Measurements from ENCODE around the gene CABLES1.

Gene CABLES1

DNA sequence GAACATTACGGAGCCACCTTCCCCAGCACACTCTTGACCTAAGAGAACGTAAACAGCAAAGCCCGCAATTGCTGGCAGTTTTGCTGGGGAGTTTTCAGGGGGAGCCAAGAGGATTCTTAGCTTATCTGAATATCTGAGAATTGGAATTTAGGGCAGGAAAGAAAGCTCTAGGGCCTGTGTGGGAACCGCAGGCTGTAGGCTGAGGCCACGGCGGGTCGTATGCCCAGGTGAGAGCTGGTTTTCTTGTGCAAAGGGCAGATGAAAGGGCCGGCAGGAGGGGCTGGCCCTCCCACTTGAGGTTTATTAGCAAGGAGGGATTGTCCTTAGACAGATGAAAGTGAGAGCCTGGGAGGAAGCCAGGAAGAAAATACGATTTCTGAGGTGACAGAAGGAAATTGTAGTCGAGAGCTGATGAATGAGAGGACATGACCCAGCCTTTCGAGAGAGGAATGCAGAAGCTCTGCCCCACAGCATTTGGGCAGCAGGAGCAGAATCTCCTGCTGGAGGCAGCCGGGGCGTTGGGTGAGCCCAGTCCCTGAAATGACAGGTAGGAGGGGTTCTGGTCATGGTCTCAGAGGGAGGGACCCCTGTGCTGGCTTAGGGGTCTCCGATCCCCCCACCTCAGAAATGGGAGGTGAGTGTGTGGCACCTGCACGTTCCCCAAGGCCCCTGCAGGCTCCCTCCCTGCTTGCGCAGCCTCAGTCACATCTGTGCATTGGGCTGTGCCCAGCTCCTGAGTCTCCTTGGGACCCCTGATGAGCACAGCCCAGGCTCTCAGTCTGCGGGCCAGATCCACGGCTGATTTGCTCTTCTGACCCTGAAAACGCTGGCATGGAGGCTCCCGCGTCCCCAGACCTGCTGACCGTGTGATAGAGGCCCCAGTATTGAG is 61.1 kb downstream of the CABLES1 start:
- no peak for DNase-seq

- no peak for DNase-seq
Measured at GRCh38 chr18:23198217-23198845, 63.0 kb downstream of the CABLES1 start.

- no peak for DNase-seq
Measured at GRCh38 chr18:23200756-23201155, 65.5 kb downstream of the CABLES1 start.

DNA sequence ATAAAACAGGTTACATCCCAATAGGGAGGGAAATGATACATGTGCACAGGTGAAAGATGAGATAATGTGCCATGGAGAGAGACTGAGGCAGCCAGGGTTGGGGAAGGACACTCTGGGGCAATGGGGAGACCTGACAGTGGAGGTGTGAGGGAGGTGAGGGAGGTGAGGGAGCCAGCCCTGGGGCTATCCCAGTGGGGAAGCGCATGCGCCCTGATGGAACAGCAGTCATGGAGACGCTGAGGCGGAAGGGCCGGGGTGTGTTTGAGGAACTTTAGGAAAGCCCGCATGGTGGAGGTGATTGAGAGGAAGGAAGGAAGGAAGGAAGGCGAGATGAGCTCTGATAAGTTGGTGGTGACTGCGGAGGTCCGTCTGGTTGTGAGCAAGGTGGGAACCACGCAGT is 66.5 kb downstream of the CABLES1 start:
- DNase-seq, result no peak

GRCh38 chr18:23203891-23204432 is 68.7 kb downstream of the CABLES1 start:
- DNase-seq, result no peak

DNA sequence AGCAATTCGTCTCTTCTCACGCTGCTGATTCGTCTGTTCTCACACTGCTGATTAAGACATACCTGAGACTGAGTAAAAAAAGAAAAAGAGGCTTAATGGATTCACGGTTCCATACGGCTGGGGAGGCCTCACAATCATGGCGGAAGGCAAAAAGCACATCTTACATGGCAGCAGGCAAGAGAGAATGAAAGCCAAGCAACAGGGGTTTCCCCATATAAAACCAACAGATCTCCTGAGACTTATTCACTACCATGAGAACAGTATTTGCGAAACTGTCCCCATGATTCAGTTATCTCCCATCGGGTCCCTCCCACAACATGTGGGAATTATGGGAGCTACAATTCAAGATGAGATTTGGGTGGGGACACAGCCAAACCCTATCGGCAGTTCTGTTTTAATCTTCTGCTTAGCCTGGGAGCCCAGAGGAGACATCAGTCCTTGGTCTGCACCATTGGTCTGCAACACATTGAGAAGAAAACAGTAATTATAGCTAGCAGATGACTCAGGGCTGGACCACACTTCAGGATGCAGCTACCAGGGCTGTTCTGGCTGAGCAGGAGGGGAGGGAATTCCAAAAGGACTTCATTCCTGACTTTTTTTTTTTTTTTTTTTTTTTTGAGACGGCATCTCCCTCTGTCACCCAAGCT is 69.4 kb downstream of the CABLES1 start:
- DNase-seq, result no peak

GRCh38 chr18:23205980-23206379 is 70.7 kb downstream of the CABLES1 start:
- DNase-seq, result no peak

DNA sequence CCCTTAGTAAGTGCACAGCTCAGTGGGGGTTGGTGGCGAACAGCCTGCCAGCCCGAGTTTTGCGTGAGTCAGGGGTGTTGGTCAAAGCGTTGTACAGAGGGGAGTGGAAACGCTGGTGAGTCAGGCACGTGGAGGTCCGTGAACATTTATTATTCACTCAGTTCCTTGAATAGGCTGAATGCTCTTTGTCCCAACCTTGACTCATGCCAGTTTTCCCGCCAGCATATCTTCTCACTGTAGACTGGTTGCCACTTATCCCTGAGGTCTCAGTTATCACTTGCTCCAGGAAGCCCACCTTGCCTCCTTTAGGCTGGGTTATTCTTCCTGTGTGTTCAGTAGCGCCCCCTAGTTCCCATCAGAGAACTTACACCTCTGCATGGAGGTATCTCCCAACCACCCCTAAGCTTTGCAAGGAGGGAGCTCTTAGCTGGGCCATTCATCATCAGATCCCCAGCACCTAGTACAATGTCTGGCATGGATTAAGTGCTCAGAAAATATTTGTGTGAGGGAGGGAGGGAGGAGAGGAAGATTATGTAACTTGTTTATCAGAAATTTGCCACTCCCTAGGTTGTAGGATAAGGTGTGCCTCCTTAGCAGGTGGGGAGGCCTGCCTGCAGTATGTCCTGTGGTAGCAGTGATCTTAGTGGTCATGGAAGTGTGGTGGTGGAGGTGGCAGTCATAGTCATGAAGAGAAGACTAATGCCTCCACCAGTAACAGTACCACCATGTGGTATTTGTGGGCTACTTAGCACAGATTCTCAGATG is 72.1 kb downstream of the CABLES1 start:
- DNase-seq, result no peak

GRCh38 chr18:23207994-23208393 is 72.7 kb downstream of the CABLES1 start:
- no peak for DNase-seq

- DNase-seq, result no peak
Measured at GRCh38 chr18:23208600-23208999, 73.3 kb downstream of the CABLES1 start.

- no peak for DNase-seq
Measured at GRCh38 chr18:23209031-23209430, 73.7 kb downstream of the CABLES1 start.

DNA sequence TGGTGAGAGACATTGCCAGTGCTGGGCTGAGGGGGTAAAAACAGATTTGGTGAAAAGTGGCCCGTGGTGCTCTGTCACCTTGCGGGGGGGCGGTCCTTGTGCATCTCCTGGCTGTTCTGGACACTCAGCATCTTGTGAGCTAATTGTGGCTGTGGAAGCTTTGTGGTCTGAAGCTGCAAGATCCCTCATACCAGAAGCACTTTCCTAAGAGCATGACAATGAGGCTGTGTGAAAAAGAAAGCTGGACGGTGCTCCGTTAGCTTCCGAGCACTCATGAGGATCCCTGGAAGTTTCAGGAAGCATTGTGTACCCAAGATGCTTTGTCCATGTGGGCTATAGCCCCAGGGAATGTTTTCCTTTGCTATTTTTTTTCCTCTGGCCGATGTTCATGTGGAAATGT is 74.5 kb downstream of the CABLES1 start:
- DNase-seq, result no peak

DNA sequence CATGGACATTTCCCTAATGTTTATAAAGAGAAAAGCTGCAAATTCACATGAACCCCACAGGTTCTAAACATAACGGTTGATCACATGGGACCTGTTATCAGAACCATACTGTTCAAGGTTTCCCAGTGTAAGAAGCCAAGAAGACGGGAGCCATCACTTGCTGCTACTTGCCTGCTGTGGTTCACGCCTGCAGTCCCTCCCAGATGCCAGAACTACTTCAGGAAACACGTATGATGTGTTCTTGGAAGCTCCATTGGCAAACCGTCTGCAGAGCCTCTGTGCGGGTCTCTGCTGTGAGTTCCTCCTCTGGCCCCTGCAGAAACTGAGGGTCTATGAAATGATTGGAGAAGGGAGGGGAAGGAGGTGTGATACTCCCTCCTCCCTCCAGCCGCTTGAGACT is 75.2 kb downstream of the CABLES1 start:
- DNase-seq, result no peak

GRCh38 chr18:23211146-23211545 is 75.9 kb downstream of the CABLES1 start:
- no peak for DNase-seq

- no peak for DNase-seq
Measured at GRCh38 chr18:23212161-23212560, 76.9 kb downstream of the CABLES1 start.

GRCh38 chr18:23213200-23213599 is 77.9 kb downstream of the CABLES1 start:
- no peak for DNase-seq

DNA sequence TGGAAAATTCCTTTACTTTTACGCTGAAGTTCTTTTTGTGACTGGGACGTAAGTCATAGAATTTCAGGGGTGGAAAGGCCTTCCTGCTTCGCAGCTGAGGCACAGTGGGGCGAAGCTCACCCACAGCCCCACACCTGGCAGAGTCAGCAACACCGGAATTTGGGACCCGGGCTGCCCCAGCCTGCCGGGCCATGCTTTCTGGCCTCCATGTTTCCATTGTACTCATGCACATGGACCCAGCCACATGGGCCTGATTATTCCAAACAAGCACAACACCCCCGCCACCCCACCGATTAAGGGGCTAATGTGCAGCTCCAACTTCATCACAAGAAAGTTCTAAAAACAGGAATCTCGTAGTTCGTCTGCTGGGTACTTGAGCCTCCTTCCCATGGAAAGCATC is 82.5 kb downstream of the CABLES1 start:
- DNase-seq, result no peak

GRCh38 chr18:23220355-23220754 is 85.1 kb downstream of the CABLES1 start:
- DNase-seq, result no peak

DNA sequence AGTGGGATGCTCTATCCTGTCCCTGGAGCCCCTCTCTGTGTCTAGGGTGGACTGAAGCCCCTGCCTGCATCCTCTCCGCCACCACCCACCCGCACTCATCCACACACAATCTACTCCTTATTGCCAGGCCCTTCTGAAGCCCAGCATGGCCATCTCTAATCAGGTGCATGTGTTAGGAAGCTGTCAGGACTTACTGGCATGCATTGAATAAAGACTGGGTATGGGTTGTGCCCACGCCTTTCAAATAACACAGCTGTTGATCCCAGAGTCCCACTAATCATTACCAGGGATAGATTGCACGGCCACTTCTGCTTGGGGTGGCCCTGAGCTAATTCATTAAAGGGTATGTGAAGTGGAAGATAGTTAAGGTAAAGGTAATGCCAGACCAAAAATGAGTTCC is 88.4 kb downstream of the CABLES1 start:
- no peak for DNase-seq

- DNase-seq, result no peak
Measured at GRCh38 chr18:23225503-23225902, 90.2 kb downstream of the CABLES1 start.

GRCh38 chr18:23226391-23226790 is 91.1 kb downstream of the CABLES1 start:
- DNase-seq, result no peak

DNA sequence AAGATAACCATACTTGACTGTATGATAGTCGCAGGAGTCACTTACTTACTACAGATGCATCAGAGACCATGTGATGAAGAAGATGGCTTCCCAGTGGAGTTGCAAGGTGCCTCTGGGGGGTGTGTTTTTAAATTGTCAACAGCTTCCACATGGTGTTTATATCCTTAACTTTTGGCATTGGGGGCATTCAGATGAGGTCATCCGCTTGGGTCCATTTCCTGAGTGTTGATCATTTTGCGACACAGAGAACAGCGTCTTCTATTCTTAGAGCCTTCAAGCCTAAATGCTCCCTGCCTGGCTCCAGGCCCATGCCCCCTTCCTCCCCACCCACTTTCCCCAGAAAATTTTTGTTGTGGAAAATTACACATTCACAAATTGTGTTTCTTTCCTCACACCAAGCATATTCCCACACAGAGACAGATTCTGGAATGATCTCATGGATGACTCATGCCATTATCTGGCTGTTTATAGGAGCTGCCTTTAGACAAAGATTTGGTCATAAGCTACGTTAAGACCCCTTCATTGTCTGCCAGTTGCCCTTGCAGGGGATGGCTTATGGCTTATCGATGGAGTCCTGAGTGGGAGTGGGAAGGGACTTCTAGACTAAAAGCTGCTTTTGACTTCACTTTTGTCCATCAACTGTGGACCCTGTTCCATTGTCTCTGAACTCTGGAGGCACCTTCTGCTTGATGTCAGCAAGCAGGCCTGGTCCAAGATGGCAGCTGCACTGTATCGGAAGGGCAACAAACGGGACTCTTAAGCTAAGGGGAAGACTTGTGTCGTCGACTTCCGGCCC is 91.8 kb downstream of the CABLES1 start:
- no peak for DNase-seq

Measured in KG1 (cell line).